Mucosa of rectum (tissue), 2 donors: Measurements from ENCODE around the gene LRRC8B.
"Not testable (repeated sequence)": the region's sequence is repeated elsewhere in the genome, so short reads cannot be mapped to it uniquely, and the experiment has no call there.

Source experiments
- H3K27ac ChIP-seq, 2 donors: one replicate each; pipeline ENCODE4 v1.7.0; 2013; ENCODE audit warnings: inconsistent platforms in 2 of 2, low read depth in 2 of 2, low read length in 2 of 2
- H3K27me3 ChIP-seq, 2 donors: one replicate each; pipeline ENCODE4 v1.7.0; 2013; ENCODE audit warnings: low read length in 2 of 2; ENCODE audit not compliant: control insufficient read depth in 2 of 2, insufficient read depth in 2 of 2
- H3K36me3 ChIP-seq, 2 donors: one replicate each; pipeline ENCODE4 v1.7.0; 2013; ENCODE audit warnings: low read length in 2 of 2; ENCODE audit not compliant: control insufficient read depth in 2 of 2, insufficient read depth in 2 of 2
- H3K4me1 ChIP-seq, 2 donors: one replicate each; pipeline ENCODE4 v1.7.0; 2013; ENCODE audit warnings: low read length in 2 of 2, mild to moderate bottlenecking in 1 of 2; ENCODE audit not compliant: control insufficient read depth in 2 of 2, insufficient read depth in 2 of 2
- H3K4me3 ChIP-seq, 2 donors: one replicate each; pipeline ENCODE4 v1.7.0; 2013; ENCODE audit warnings: low read length in 2 of 2
- H3K9ac ChIP-seq, 2 donors: one replicate each; pipeline ENCODE4 v1.7.0; 2013; ENCODE audit warnings: low read length in 2 of 2, low read depth in 1 of 2, mild to moderate bottlenecking in 1 of 2
- H3K9me3 ChIP-seq, 2 donors: one replicate each; pipeline ENCODE4 v1.7.0; 2013; ENCODE audit warnings: low read length in 2 of 2; ENCODE audit not compliant: control insufficient read depth in 2 of 2
- donor health status: healthy.
- donor health status: Normal muscosa, but diverticular disease.

LRRC8B gene

DNA sequence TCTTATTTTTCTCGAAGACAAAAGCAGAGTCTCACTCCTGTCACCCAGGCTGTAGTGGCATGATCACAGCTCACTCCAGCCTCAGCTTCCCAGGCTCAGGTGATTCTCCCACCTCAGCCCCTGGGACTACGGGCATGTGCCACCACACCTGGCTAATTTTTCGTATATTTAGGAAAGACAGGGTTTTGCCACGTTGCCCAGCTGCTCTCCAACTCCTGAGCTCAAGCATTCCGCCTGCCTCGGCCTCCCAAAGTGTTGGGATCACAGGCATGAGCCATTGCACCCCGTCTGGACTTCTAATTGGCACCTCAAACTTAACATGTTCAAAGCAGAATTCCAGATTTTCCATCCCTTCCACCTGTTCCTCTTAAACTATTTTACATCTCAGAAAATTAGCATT, 89.3 kb downstream of the LRRC8B start:
- H3K27ac ChIP-seq, result no peak overlapping the region
- H3K36me3 ChIP-seq, result no peaks in the 10 kb centered on the region
- H3K4me1 ChIP-seq, result peaks cover 0 to 5% of the 10 kb centered on the region in 2 donors
- no peaks in the 10 kb centered on the region for H3K9me3 ChIP-seq
- no peak overlapping the region for H3K4me3 ChIP-seq
- no peak overlapping the region for H3K9ac ChIP-seq
- no peaks in the 10 kb centered on the region for H3K27me3 ChIP-seq

DNA sequence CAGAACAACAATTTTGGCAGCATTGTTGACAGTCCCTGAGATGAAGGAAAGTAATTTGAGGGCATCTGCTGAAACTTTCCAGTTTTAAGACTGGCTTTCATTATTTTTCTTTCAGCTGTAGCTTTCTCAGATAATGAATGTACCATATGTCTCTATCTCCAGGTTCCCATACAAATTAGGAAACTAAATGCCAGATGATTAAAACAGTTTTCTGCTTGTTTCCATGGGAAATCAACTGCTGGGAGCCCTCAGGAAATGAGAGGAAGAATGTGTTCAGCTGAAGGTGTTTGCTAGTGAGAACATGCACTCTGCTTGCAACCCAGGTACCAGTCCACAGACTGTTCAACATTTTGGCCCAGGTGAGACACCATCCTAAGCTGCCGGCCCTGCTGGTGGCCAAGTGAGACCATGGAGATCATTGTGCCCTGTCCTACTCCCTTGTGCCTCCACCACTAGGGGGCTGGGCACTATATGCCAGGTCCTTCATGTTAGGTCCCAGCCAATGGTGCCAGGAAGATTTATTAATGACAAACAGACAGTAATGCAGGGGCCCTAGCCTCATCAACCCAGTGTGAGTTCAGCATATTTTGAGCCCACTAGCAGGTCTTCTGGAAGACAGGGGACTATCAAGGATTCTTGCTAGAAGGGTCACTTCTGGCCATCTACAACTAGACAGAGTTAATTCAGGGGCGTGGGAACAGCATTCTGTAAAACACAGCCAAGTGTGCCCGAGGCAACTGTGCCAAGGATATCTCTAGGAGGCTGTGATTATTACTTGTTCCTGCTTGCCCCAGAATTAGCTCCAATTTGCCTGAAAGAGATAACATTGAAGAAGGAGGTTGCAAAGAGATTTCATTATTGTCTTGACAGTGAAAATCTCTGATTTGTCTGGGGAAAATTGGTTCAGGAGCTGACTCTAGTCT, 91.3 kb downstream of the LRRC8B start:
- Histone ChIP-seq H3K9ac (no peak overlapping the region), H3K36me3 (no peaks in the 10 kb centered on the region), H3K27ac (no peak overlapping the region), H3K27me3 (no peaks in the 10 kb centered on the region), H3K9me3 (no peaks in the 10 kb centered on the region), H3K4me3 (no peak overlapping the region), H3K4me1 (no peaks in the 10 kb centered on the region)

DNA sequence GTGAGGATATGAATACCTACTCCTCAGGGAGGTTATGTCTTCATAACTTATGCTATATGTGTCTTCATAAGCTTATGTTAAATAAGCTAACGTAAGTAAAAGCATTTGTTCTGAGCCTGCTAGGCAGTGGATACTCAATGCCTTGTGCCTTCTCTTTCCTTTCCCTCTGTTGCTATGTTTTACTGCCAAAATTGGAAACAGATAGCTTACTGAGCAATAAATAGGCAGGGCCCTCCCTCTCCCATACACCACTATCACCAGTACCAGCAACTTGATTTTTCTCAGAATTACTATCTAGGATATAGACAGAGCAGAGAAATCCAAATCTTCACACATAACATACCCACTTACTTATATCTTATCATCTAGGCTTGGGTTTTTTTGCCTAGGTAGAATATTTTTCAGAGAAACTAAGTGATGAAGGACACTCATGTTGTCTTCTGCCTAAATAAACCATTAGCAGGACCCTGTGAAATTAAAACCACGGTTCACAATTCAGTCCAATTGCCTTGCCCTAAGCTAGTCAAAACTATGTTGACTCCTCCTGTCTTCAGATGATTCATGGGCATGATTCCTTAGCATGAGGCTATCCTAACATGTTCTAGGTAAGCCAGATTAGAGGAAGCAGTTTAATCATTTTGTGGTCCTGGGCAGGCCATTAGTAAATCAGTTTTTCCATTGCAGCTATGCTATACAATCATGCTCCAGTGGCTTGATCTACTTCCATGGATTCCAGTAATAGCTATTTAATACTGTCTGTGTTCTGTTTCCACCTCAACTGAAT, 92.4 kb downstream of the LRRC8B start:
- no peaks in the 10 kb centered on the region for H3K27me3 ChIP-seq
- H3K27ac ChIP-seq, result no peak overlapping the region
- H3K4me3 ChIP-seq, result no peak overlapping the region
- H3K4me1 ChIP-seq, result no peaks in the 10 kb centered on the region
- H3K9ac ChIP-seq, result no peak overlapping the region
- no peaks in the 10 kb centered on the region for H3K9me3 ChIP-seq
- no peaks in the 10 kb centered on the region for H3K36me3 ChIP-seq

DNA sequence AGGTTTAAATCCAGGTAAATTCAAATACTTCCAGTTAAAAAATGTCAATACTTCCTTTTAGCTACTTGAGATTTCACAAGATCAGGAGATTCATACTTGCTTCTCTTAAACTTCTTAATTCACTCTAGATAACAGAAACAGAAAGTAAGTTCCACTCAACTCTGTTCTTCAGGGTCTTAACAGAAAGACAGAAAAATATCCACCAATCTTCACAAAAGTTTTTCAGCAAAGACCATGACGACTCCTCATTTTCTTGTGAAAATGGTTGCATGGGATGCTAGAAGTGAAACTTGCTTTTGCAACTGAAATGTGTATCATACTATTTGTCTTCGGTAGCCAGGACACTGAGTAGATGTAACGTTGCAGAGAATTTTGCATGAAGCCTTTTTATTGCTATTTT, 96.0 kb downstream of the LRRC8B start:
- no peaks in the 10 kb centered on the region for H3K4me1 ChIP-seq
- H3K27ac ChIP-seq, result no peak overlapping the region
- no peaks in the 10 kb centered on the region for H3K27me3 ChIP-seq
- no peaks in the 10 kb centered on the region for H3K9me3 ChIP-seq
- no peak overlapping the region for H3K9ac ChIP-seq
- H3K36me3 ChIP-seq, result no peaks in the 10 kb centered on the region
- no peak overlapping the region for H3K4me3 ChIP-seq

DNA sequence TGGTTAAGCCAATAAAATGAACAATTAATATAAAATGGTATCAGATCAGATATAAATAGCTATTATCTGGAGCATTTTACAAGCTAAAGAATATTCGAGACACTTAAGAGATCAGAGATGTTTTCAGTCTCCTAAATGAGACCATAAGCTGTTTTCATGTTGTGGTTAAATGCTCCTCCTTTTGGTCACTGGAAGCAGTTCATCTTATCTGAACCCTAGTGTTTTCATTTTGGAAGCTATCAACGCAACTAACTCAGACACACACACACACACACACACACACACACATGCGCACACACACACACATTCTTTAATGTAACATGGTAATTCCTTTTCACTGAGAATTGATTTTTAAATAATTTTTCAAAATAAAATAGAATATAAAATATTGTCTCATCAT, 98.3 kb downstream of the LRRC8B start:
- Histone ChIP-seq H3K4me3 (no peak overlapping the region), H3K27me3 (no peaks in the 10 kb centered on the region), H3K36me3 (no peaks in the 10 kb centered on the region), H3K9me3 (no peaks in the 10 kb centered on the region), H3K9ac (no peak overlapping the region), H3K4me1 (no peaks in the 10 kb centered on the region), H3K27ac (no peak overlapping the region)

DNA sequence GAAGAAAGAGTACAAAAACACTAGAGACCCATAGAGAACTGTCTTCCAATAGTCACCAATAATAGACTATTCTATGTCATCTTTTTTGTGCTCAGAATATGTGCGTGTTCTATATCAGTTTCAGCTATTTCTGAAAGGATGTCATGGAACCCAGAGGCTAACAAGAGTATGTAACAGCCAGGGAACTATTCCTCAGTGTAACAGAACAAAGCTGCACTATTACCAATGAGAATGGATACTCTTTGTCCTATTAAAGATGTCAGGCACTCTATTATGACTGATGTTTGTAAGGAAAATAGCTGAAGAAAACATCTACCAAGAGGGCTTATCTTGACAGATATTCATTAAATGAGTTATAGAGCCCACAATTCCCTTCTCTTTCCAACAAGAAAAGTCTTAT, 99.7 kb downstream of the LRRC8B start:
- H3K27ac ChIP-seq, result no peak overlapping the region

DNA sequence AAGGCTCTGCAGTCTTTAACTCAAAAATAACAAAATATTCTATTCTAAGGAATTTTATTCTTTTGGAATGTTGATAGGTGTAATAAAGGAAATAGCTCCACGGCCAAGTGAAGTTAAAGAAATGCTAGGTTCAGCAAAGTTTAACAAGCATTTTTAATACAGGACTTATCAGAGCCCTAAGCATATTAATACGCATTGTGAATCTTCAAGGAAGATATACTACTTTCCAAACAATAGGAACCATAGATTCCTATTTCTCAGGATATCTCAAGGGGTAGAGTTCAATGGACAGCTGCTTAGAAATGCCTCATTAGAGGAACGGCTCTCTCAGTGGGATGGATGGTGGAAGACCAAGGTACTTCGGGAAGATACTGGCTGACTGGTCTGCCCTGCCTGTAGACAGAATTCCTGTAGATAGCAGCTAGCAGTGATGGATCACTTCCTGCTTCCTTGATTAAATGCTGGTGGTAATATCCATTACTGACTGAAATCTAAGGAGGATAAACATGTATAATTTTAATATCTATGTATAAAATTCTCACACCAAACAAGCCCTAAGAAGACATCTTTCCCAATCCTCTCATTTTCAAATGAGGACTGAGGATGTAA, 100.2 kb downstream of the LRRC8B start:
- Histone ChIP-seq H3K4me3 (no peak overlapping the region), H3K27ac (no peak overlapping the region), H3K9ac (no peak overlapping the region), H3K36me3 (no peaks in the 10 kb centered on the region), H3K27me3 (no peaks in the 10 kb centered on the region), H3K9me3 (no peaks in the 10 kb centered on the region), H3K4me1 (no peaks in the 10 kb centered on the region)

More for the DNA sequence above, 99.7 kb downstream of the LRRC8B start:
- no peaks in the 10 kb centered on the region for H3K27me3 ChIP-seq
- H3K4me3 ChIP-seq, result no peak overlapping the region
- H3K4me1 ChIP-seq, result no peaks in the 10 kb centered on the region
- H3K36me3 ChIP-seq, result no peaks in the 10 kb centered on the region
- H3K9ac ChIP-seq, result no peak overlapping the region
- no peaks in the 10 kb centered on the region for H3K9me3 ChIP-seq

DNA sequence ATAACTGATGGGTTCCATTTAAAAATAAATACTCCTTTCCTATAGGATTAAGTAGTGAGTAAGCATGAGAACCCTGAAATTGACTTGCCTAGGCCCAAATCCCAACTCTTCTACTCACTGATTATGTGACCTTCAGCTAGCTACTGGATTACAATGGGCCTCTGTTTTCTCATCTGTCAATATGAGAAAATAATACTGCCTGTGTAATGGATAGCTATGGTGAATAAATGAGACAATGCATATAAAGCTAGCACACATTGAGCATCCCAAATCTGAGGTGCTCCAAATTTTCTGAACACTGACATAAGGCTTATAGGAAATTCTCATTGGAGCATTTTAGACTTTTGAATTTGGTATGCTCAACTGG, 103.0 kb downstream of the LRRC8B start:
- H3K27me3 ChIP-seq, result no peaks in the 10 kb centered on the region
- H3K4me3 ChIP-seq, result no peak overlapping the region
- H3K36me3 ChIP-seq, result no peaks in the 10 kb centered on the region
- no peak overlapping the region for H3K27ac ChIP-seq
- H3K9ac ChIP-seq, result no peak overlapping the region
- H3K9me3 ChIP-seq, result no peaks in the 10 kb centered on the region
- H3K4me1 ChIP-seq, result peaks cover 5% of the 10 kb centered on the region in 2 donors

DNA sequence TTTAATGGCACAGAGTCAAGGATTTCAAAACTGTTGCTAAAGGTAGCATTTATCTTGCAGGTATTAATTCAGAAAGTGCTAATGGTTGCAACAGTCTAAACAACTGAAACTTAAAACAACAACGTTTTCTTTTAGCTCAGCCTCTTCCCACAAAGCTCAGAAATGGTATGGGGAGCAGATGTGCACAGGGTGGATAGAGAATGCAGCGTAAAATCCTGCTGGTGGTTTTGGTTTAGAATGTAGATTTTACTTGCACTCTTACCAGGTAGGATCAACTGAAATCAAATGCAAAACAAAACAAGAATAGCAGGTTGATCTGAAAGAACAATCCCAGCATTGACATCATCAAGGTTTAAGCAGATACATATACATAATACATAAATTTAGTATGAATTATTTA, 104.5 kb downstream of the LRRC8B start:
- H3K9me3 ChIP-seq, result no peaks in the 10 kb centered on the region
- peaks cover 5 to 8% of the 10 kb centered on the region in 2 donors for H3K4me1 ChIP-seq
- H3K36me3 ChIP-seq, result no peaks in the 10 kb centered on the region
- no peak overlapping the region for H3K4me3 ChIP-seq
- no peak overlapping the region for H3K27ac ChIP-seq
- no peaks in the 10 kb centered on the region for H3K27me3 ChIP-seq
- H3K9ac ChIP-seq, result no peak overlapping the region

DNA sequence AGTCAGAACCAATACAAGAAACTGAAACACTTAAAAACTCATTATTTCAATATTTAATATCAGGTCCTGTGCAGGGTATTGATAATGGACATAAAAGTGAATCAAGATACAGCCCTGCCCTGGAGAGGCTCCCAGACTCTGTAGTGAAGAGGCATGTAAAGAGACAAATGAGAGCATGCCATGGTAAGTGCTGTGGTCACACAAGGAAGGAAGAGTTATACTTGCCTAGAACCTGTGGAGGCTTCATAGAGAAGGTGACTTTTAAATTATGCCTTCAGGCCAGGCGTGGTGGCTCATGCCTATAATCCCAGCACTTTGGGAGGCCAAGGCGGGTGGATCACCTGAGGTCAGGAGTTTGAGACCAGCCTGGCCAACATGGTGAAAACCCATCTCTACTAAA, 105.0 kb downstream of the LRRC8B start:
- H3K36me3 ChIP-seq, H3K9ac ChIP-seq, H3K27ac ChIP-seq, H3K9me3 ChIP-seq, H3K27me3 ChIP-seq, H3K4me3 ChIP-seq: not testable (repeated sequence)
- peaks cover 5 to 11% of the 10 kb centered on the region in 2 donors for H3K4me1 ChIP-seq
